Tibial artery (tissue), 4 donors: ENCODE results near the gene PACSIN1.

ENCODE experiments used
- DNase-seq, 2 donors: peaks; one replicate each; pipeline ENCODE4 v3.0.0-alpha.2; 2019
- H3K27ac ChIP-seq, 2 donors: fragments of 200-600 bp; sonication (generic) in 1 of 2; 1 replicate in 1 of 2; 2 replicates in 1 of 2; pipeline ENCODE4 v1.5.1; 2018 to 2019; ENCODE audit warnings: mild to moderate bottlenecking in 1 of 2
- H3K27me3 ChIP-seq, 2 donors: fragments of 200-600 bp; sonication (generic) in 1 of 2; one replicate each; pipeline versions ENCODE4 v1.5.1 to v1.6.0; 2016 to 2019
- H3K36me3 ChIP-seq, 3 donors: fragments of 200-600 bp; sonication (generic) in 2 of 3; one replicate each; pipeline ENCODE4 v1.5.1; 2016 to 2019; ENCODE audit warnings: mild to moderate bottlenecking in 2 of 3
- H3K4me1 ChIP-seq, 4 donors: fragments of 200-600 bp; sonication (generic) in 2 of 4; 1 replicate in 3 of 4; 2 replicates in 1 of 4; pipeline ENCODE4 v1.5.1; 2016 to 2019
- H3K4me3 ChIP-seq, 2 donors: fragments of 200-600 bp; sonication (generic) in 1 of 2; 1 replicate in 1 of 2; 2 replicates in 1 of 2; pipeline ENCODE4 v1.5.1; 2018 to 2019; ENCODE audit warnings: mild to moderate bottlenecking in 2 of 2
- H3K9me3 ChIP-seq, 3 donors: fragments of 200-600 bp; sonication (generic) in 1 of 3; one replicate each; pipeline ENCODE4 v1.5.1; 2016 to 2019
- intact Hi-C: fragments of 100-400 bp; cut with DNase I; formaldehyde crosslinking; loops from one replicate; pipeline ENCODE4 v1.15.0; 2023; ENCODE audit warnings: low total_unique reads
- TF ChIP-seq, protein P1 (sequence below), 2 experiments: fragments of 200-600 bp in 1 of 2; fragments of 450-650 bp in 1 of 2; IDR thresholded peaks; one replicate each; pipeline ENCODE4 v1.5.1; 2017 to 2019; ENCODE audit warnings: antibody characterized with exemption in 2 of 2, mild to moderate bottlenecking in 1 of 2, moderate library complexity in 1 of 2

PACSIN1 gene

GRCh38 chr6:34568341-34569201 lies 102.7 kb downstream of the PACSIN1 start:
- Histone ChIP-seq H3K27ac (no peak overlapping the region), H3K36me3 (no peaks in the 10 kb centered on the region), H3K27me3 (peaks cover 0 to 70% of the 10 kb centered on the region in 2 donors), H3K9me3 (no peaks in the 10 kb centered on the region), H3K4me1 (no peaks in the 10 kb centered on the region), H3K4me3 (no peak overlapping the region)
- TF ChIP-seq, protein P1, sequence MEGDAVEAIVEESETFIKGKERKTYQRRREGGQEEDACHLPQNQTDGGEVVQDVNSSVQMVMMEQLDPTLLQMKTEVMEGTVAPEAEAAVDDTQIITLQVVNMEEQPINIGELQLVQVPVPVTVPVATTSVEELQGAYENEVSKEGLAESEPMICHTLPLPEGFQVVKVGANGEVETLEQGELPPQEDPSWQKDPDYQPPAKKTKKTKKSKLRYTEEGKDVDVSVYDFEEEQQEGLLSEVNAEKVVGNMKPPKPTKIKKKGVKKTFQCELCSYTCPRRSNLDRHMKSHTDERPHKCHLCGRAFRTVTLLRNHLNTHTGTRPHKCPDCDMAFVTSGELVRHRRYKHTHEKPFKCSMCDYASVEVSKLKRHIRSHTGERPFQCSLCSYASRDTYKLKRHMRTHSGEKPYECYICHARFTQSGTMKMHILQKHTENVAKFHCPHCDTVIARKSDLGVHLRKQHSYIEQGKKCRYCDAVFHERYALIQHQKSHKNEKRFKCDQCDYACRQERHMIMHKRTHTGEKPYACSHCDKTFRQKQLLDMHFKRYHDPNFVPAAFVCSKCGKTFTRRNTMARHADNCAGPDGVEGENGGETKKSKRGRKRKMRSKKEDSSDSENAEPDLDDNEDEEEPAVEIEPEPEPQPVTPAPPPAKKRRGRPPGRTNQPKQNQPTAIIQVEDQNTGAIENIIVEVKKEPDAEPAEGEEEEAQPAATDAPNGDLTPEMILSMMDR (IDR thresholded peaks at IDR 0.05): no peak
- DNase-seq: no peak
- intact Hi-C loops: no loop called here

DNA sequence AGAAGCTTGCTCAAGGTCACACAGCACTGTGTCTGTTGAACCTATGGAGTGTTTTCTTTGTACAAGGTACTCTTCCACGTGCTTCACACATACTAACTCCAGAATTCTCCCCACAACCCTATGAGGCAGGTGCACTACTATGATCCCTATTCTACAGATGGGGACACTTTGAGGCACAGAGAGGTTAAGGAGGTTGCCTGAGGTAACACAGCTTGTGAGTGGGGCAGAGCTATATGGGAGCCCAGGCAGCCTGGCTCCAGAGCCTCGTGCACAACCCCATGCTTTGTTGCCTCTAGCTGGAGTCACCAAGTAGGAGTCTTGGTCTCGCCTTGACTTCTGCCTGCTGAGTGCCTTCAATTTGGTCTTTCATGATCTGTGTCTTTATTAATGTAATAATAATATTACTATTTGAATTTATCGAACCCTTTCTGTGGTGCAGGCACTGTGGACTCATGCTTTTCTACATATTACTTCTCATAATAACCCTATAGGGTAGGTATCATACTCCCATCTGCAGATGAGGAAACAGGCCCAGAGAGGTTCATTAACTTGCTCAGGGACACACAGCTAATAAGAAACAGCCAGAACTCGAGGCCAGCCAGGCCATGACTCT lies 103.6 kb downstream of the PACSIN1 start:
- DNase-seq: no peak
- Histone ChIP-seq H3K27me3 (peaks cover 0 to 68% of the 10 kb centered on the region in 2 donors), H3K36me3 (no peaks in the 10 kb centered on the region), H3K27ac (no peak overlapping the region), H3K4me1 (no peaks in the 10 kb centered on the region), H3K9me3 (no peaks in the 10 kb centered on the region), H3K4me3 (no peak overlapping the region)
- intact Hi-C loops: no loop called here
- TF ChIP-seq, protein P1 (IDR thresholded peaks at IDR 0.05): no peak

- H3K4me3 ChIP-seq: no peak overlapping the region
- no peak overlapping the region for H3K27ac ChIP-seq
- no peaks in the 10 kb centered on the region for H3K4me1 ChIP-seq
- TF ChIP-seq, protein P1 (IDR thresholded peaks at IDR 0.05): no peak
- DNase-seq: no peak
- intact Hi-C loops: no loop called here
- no peaks in the 10 kb centered on the region for H3K36me3 ChIP-seq
- peaks cover 0 to 63% of the 10 kb centered on the region in 2 donors for H3K27me3 ChIP-seq
- no peaks in the 10 kb centered on the region for H3K9me3 ChIP-seq
These were observed 104.4 kb downstream of the PACSIN1 start for GRCh38 chr6:34570066-34570833.

- no peak overlapping the region for H3K27ac ChIP-seq
- no peak for DNase-seq
- peaks cover 0 to 60% of the 10 kb centered on the region in 2 donors for H3K27me3 ChIP-seq
- no peak overlapping the region for H3K4me3 ChIP-seq
- H3K4me1 ChIP-seq: no peaks in the 10 kb centered on the region
- H3K36me3 ChIP-seq: no peaks in the 10 kb centered on the region
- intact Hi-C loops: no loop called here
- TF ChIP-seq, protein P1 (IDR thresholded peaks at IDR 0.05): no peak
- no peaks in the 10 kb centered on the region for H3K9me3 ChIP-seq
These were observed 105.5 kb downstream of the PACSIN1 start for GRCh38 chr6:34571388-34571787.

GRCh38 chr6:34572021-34572420 lies 106.1 kb downstream of the PACSIN1 start:
- DNase-seq: no peak
- no peak overlapping the region for H3K4me3 ChIP-seq
- TF ChIP-seq, protein P1 (IDR thresholded peaks at IDR 0.05): no peak
- no peak overlapping the region for H3K27ac ChIP-seq
- no peaks in the 10 kb centered on the region for H3K9me3 ChIP-seq
- peaks cover 0 to 54% of the 10 kb centered on the region in 2 donors for H3K27me3 ChIP-seq
- no peaks in the 10 kb centered on the region for H3K4me1 ChIP-seq
- H3K36me3 ChIP-seq: no peaks in the 10 kb centered on the region
- intact Hi-C loops: no loop called here
